ELF-1 (cell line): ENCODE results near the gene OTOGL.

Experiments
- DNase-seq: peaks from one replicate; pipeline ENCODE4 v3.0.0-alpha.2; 2016; ENCODE audit warnings: low read depth, low spot score

Gene OTOGL

GRCh38 chr12:80129895-80130530 lies 30.7 kb downstream of the OTOGL start:
- DNase-seq = no peak

GRCh38 chr12:80135624-80136023 lies 36.3 kb downstream of the OTOGL start:
- DNase-seq = no peak

GRCh38 chr12:80140005-80140404 lies 40.7 kb downstream of the OTOGL start:
- no peak for DNase-seq

GRCh38 chr12:80142640-80143039 lies 43.3 kb downstream of the OTOGL start:
- no peak for DNase-seq

- DNase-seq = no peak
Observed at GRCh38 chr12:80143537-80143936, 44.2 kb downstream of the OTOGL start.

- DNase-seq = peak; percentile 32
Observed at GRCh38 chr12:80149547-80150313, 50.4 kb downstream of the OTOGL start.

GRCh38 chr12:80151131-80151530 lies 51.8 kb downstream of the OTOGL start:
- DNase-seq = no peak

GRCh38 chr12:80154261-80154660 lies 54.9 kb downstream of the OTOGL start:
- no peak for DNase-seq

GRCh38 chr12:80156306-80156705 lies 57.0 kb downstream of the OTOGL start:
- no peak for DNase-seq

- DNase-seq = no peak
Observed at GRCh38 chr12:80157645-80158044, 58.3 kb downstream of the OTOGL start.

- DNase-seq = no peak
Observed at GRCh38 chr12:80161612-80162011, 62.3 kb downstream of the OTOGL start.

- no peak for DNase-seq
Observed at GRCh38 chr12:80162177-80162576, 62.8 kb downstream of the OTOGL start.

GRCh38 chr12:80165746-80166145 lies 66.4 kb downstream of the OTOGL start:
- DNase-seq = no peak

- no peak for DNase-seq
Observed at GRCh38 chr12:80166751-80167150, 67.4 kb downstream of the OTOGL start.

GRCh38 chr12:80168936-80169335 lies 69.6 kb downstream of the OTOGL start:
- no peak for DNase-seq

GRCh38 chr12:80170915-80171314 lies 71.6 kb downstream of the OTOGL start:
- no peak for DNase-seq

- peak; percentile 17 for DNase-seq
Observed at GRCh38 chr12:80173083-80173864, 73.9 kb downstream of the OTOGL start.

- DNase-seq = no peak
Observed at GRCh38 chr12:80175307-80175930, 76.1 kb downstream of the OTOGL start.

GRCh38 chr12:80176706-80177105 lies 77.4 kb downstream of the OTOGL start:
- no peak for DNase-seq

GRCh38 chr12:80178846-80179245 lies 79.5 kb downstream of the OTOGL start:
- no peak for DNase-seq

GRCh38 chr12:80183939-80184338 lies 84.6 kb downstream of the OTOGL start:
- DNase-seq = no peak

GRCh38 chr12:80184926-80185325 lies 85.6 kb downstream of the OTOGL start:
- no peak for DNase-seq
